K562 (cell line): ENCODE measurements around the gene SSBP2.

ENCODE experiments used
- ATF6 ChIP-seq: sonication (generic); formaldehyde crosslinking; IDR thresholded peaks from 2 replicates; pipeline ENCODE4 v1.4.0; 2020; ENCODE audit warnings: mild to moderate bottlenecking, missing genetic modification reagents
- BCLAF1 ChIP-seq, 2 experiments: fragments of 450-650 bp in 1 of 2; IDR thresholded peaks; 2 replicates each; pipeline ENCODE4 v1.6.1; 2011 to 2017; ENCODE audit warnings: low read depth in 2 of 2, antibody characterized with exemption in 1 of 2, borderline replicate concordance in 1 of 2, low read length in 1 of 2, mild to moderate bottlenecking in 1 of 2, mixed read lengths in 1 of 2; ENCODE audit not compliant: control insufficient read depth in 1 of 2
- EZH2 ChIP-seq: IDR thresholded peaks from 2 replicates; pipeline ENCODE4 v1.6.1; 2012; ENCODE audit warnings: low read depth, mild to moderate bottlenecking, inconsistent platforms, low read length, borderline replicate concordance
- HCFC1 ChIP-seq: IDR thresholded peaks from 2 replicates; pipeline ENCODE4 v1.6.1; 2012; ENCODE audit warnings: low read depth, low read length, improper control_type of control experiment
- HSF4 ChIP-seq: fragments of 250-450 bp; sonication (Bioruptor Pico); IDR thresholded peaks from 2 replicates; pipeline ENCODE4 v2.1.2; 2022; ENCODE audit warnings: mild to moderate bottlenecking, moderate library complexity, borderline replicate concordance
- JUNB ChIP-seq: fragments of 450-650 bp; formaldehyde crosslinking; conservative IDR thresholded peaks from 2 replicates; pipeline ENCODE4 v1.4.0; 2020; ENCODE audit warnings: mild to moderate bottlenecking
- MXD1 ChIP-seq: fragments of 250-450 bp; sonication (Bioruptor Pico); IDR thresholded peaks from 2 replicates; pipeline ENCODE4 v1.8.0; 2021; ENCODE audit warnings: borderline replicate concordance, mild to moderate bottlenecking, moderate library complexity; ENCODE audit not compliant: poor library complexity, severe bottlenecking
- POLR2A ChIP-seq: fragments of 450-650 bp; conservative IDR thresholded peaks from 2 replicates; pipeline ENCODE4 v1.6.1; 2016
- POLR2AphosphoS5 ChIP-seq: IDR thresholded peaks from 2 replicates; pipeline ENCODE4 v1.6.1; 2011; ENCODE audit warnings: mild to moderate bottlenecking, low read depth, low read length, moderate library complexity; ENCODE audit not compliant: control insufficient read depth, insufficient read depth
- ZFX ChIP-seq: sonication (generic); formaldehyde crosslinking; IDR thresholded peaks from 2 replicates; pipeline ENCODE4 v1.8.0; 2022; ENCODE audit warnings: mild to moderate bottlenecking, missing genetic modification reagents, moderate library complexity
- TF ChIP-seq, protein P1 (sequence below), 2 experiments: fragments of 450-650 bp; formaldehyde crosslinking in 1 of 2; IDR thresholded peaks; 2 replicates each; pipeline versions ENCODE4 v1.4.0 to v1.6.1; 2014 to 2020; ENCODE audit warnings: mild to moderate bottlenecking in 2 of 2, borderline replicate concordance in 1 of 2, low read depth in 1 of 2

GRCh38 chr5:81429985-81430384 lies 320.9 kb downstream of the SSBP2 start:
- TF ChIP-seq POLR2AphosphoS5 (no peak), POLR2A (no peak), ATF6 (CRISPR knock-in tag) (no peak), ZFX (CRISPR knock-in tag) (no peak), JUNB (CRISPR knock-in tag) (no peak), HSF4 (CRISPR knock-in tag) (no peak), HCFC1 (no peak), MXD1 (CRISPR knock-in tag) (no peak), BCLAF1 (IDR thresholded peaks at IDR 0.05; ENCODE audit: borderline replicate concordance in 1 of 2, control insufficient read depth in 1 of 2, low read depth in 2 of 2, low read length in 1 of 2) (no peak), EZH2 (no peak)
- TF ChIP-seq, protein P1, sequence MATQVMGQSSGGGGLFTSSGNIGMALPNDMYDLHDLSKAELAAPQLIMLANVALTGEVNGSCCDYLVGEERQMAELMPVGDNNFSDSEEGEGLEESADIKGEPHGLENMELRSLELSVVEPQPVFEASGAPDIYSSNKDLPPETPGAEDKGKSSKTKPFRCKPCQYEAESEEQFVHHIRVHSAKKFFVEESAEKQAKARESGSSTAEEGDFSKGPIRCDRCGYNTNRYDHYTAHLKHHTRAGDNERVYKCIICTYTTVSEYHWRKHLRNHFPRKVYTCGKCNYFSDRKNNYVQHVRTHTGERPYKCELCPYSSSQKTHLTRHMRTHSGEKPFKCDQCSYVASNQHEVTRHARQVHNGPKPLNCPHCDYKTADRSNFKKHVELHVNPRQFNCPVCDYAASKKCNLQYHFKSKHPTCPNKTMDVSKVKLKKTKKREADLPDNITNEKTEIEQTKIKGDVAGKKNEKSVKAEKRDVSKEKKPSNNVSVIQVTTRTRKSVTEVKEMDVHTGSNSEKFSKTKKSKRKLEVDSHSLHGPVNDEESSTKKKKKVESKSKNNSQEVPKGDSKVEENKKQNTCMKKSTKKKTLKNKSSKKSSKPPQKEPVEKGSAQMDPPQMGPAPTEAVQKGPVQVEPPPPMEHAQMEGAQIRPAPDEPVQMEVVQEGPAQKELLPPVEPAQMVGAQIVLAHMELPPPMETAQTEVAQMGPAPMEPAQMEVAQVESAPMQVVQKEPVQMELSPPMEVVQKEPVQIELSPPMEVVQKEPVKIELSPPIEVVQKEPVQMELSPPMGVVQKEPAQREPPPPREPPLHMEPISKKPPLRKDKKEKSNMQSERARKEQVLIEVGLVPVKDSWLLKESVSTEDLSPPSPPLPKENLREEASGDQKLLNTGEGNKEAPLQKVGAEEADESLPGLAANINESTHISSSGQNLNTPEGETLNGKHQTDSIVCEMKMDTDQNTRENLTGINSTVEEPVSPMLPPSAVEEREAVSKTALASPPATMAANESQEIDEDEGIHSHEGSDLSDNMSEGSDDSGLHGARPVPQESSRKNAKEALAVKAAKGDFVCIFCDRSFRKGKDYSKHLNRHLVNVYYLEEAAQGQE (IDR thresholded peaks at IDR 0.05; ENCODE audit: borderline replicate concordance): no peak
- TF ChIP-seq, protein P1 (CRISPR knock-in tag; IDR thresholded peaks at IDR 0.05; ENCODE audit: low read depth): no peak
